HepG2 (cell line): ENCODE data around the gene NDUFB5. TPM values are rescaled to one million over a fixed set of nuclear protein-coding genes. Genes with fewer than 3 reads are reported as not detected.
A peak's percentile ranks its signal among the peaks of the same experiment; 100 is the strongest.

Experiments
- ASH2L ChIP-seq: fragments of 300-600, 200-600 bp; sonication (generic); IDR thresholded peaks from 2 replicates; pipeline ENCODE4 v1.7.0; 2017; ENCODE audit warnings: low read depth, mild to moderate bottlenecking, moderate library complexity, mixed read lengths, low read length; ENCODE audit not compliant: insufficient read length
- ATRX ChIP-seq: sonication (generic); formaldehyde crosslinking; IDR thresholded peaks from 2 replicates; pipeline ENCODE4 v1.4.0; 2020; ENCODE audit warnings: missing genetic modification reagents, borderline replicate concordance
- ERF ChIP-seq: IDR thresholded peaks from 2 replicates; pipeline ENCODE4 v1.6.1; 2018; ENCODE audit warnings: missing biosample characterization, missing genetic modification reagents
- GPN1 ChIP-seq: sonication (generic); formaldehyde crosslinking; IDR thresholded peaks from 2 replicates; pipeline ENCODE4 v1.5.1; 2020; ENCODE audit warnings: missing genetic modification reagents, borderline replicate concordance
- MAFF ChIP-seq: IDR thresholded peaks from 2 replicates; pipeline ENCODE4 v1.6.1; 2011; ENCODE audit warnings: low read depth, low read length, improper control_type of control experiment
- NFKBIZ ChIP-seq: IDR thresholded peaks from 2 replicates; pipeline ENCODE4 v1.6.1; 2018; ENCODE audit warnings: missing genetic modification reagents, missing compliant biosample characterization
- PHB2 ChIP-seq: fragments of 450-650 bp; IDR thresholded peaks from 2 replicates; pipeline ENCODE4 v1.6.1; 2018; ENCODE audit not compliant: partially characterized antibody
- SIN3B ChIP-seq: fragments of 150-350 bp; IDR thresholded peaks from 2 replicates; pipeline ENCODE4 v1.6.1; 2014; ENCODE audit warnings: low read length
- UBTF ChIP-seq: sonication (generic); formaldehyde crosslinking; IDR thresholded peaks from 2 replicates; pipeline ENCODE4 v1.4.0; 2020; ENCODE audit warnings: mild to moderate bottlenecking, missing genetic modification reagents
- YY1 ChIP-seq: IDR thresholded peaks from 2 replicates; pipeline ENCODE4 v1.6.1; 2011; ENCODE audit warnings: low read length, low read depth, moderate library complexity, mild to moderate bottlenecking; ENCODE audit not compliant: insufficient read depth, insufficient replicate concordance
- ZKSCAN8 ChIP-seq: IDR thresholded peaks from 2 replicates; pipeline ENCODE4 v1.6.1; 2016; ENCODE audit warnings: borderline replicate concordance, missing genetic modification reagents, missing compliant biosample characterization
- ZNF20 ChIP-seq: sonication (generic); formaldehyde crosslinking; IDR thresholded peaks from 2 replicates; pipeline ENCODE4 v1.4.0; 2020; ENCODE audit warnings: mild to moderate bottlenecking, moderate library complexity, missing genetic modification reagents
- ZNF670 ChIP-seq: sonication (generic); formaldehyde crosslinking; IDR thresholded peaks from 2 replicates; pipeline ENCODE4 v1.8.0; 2022; ENCODE audit warnings: mild to moderate bottlenecking, missing genetic modification reagents, borderline replicate concordance
- ZNF709 ChIP-seq: sonication (generic); formaldehyde crosslinking; IDR thresholded peaks from 2 replicates; pipeline ENCODE4 v1.5.0; 2020; ENCODE audit warnings: mild to moderate bottlenecking, missing genetic modification reagents
- ZNF83 ChIP-seq: sonication (generic); formaldehyde crosslinking; IDR thresholded peaks from 2 replicates; pipeline ENCODE4 v1.4.0; 2020; ENCODE audit warnings: missing genetic modification reagents, mild to moderate bottlenecking, borderline replicate concordance
- ZSCAN12 ChIP-seq: sonication (generic); formaldehyde crosslinking; IDR thresholded peaks from 2 replicates; pipeline ENCODE4 v1.9.0; 2021; ENCODE audit warnings: mild to moderate bottlenecking, missing genetic modification reagents
- polyA plus RNA-seq, 8 experiments: library from polyadenylated mRNA; depleted of rRNA in 3 of 8; stranded (reverse) in 7 of 8; unstranded in 1 of 8; fragments of >200 nt; fragmentation: Illumina TruSeq in 4 of 8; extraction: Trizol in 4 of 8; gene quantifications; 2 replicates each; pipeline versions ENCODE4 v1.2.1 to v1.2.3, GENCODE V29; 2011 to 2016; ENCODE audit warnings: low read depth in 4 of 8, missing spikeins in 1 of 8, mixed read lengths in 1 of 8; ENCODE audit not compliant: insufficient read depth in 1 of 8
- total RNA-seq, 5 experiments: library from RNA; depleted of rRNA; stranded (reverse); fragments of >200 nt; fragmentation: Illumina TruSeq; extraction: Trizol; gene quantifications; 2 replicates each; pipeline ENCODE4 v1.2.3, GENCODE V29; 2016; ENCODE audit warnings: low read depth in 1 of 5
- TF ChIP-seq, protein P1 (sequence below): sonication (generic); formaldehyde crosslinking; IDR thresholded peaks from 2 replicates; pipeline ENCODE4 v1.5.0; 2020; ENCODE audit warnings: missing genetic modification reagents
- TF ChIP-seq, protein P2 (sequence below), 2 experiments: fragments of 450-650 bp in 1 of 2; sonication (generic) in 1 of 2; formaldehyde crosslinking in 1 of 2; IDR thresholded peaks; 2 replicates each; pipeline versions ENCODE4 v1.6.1 to v1.8.0; 2016 to 2022; ENCODE audit warnings: antibody characterized with exemption in 1 of 2, mild to moderate bottlenecking in 1 of 2, missing genetic modification reagents in 1 of 2

NDUFB5 gene
- total and polyA plus RNA-seq, 2 of the 13 experiments (the other 11 are each of a cell fraction or from before 2014, with no cell fraction given): 43.3 to 120 TPM

- 0 out of 2 replicates have a peak, but pooled peaks have one; percentile 1 for TF ChIP-seq NFKBIZ (CRISPR knock-in tag)
- TF ChIP-seq, protein P1, sequence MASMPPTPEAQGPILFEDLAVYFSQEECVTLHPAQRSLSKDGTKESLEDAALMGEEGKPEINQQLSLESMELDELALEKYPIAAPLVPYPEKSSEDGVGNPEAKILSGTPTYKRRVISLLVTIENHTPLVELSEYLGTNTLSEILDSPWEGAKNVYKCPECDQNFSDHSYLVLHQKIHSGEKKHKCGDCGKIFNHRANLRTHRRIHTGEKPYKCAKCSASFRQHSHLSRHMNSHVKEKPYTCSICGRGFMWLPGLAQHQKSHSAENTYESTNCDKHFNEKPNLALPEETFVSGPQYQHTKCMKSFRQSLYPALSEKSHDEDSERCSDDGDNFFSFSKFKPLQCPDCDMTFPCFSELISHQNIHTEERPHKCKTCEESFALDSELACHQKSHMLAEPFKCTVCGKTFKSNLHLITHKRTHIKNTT (CRISPR knock-in tag): no peak
- TF ChIP-seq ZSCAN12 (CRISPR knock-in tag): no peak
- TF ChIP-seq ZNF83 (CRISPR knock-in tag): no peak
- TF ChIP-seq ZNF709: no peak
- TF ChIP-seq UBTF (CRISPR knock-in tag): peak; percentile 83
- no peak for TF ChIP-seq ZKSCAN8 (CRISPR knock-in tag)
- TF ChIP-seq ERF: 0 out of 2 replicates have a peak, but pooled peaks have one; percentile 8
- TF ChIP-seq ATRX: no peak
- TF ChIP-seq SIN3B: 0 out of 2 replicates have a peak, but pooled peaks have one; percentile 17
- TF ChIP-seq MAFF: no peak
- no peak for TF ChIP-seq PHB2
- TF ChIP-seq ZNF20 (CRISPR knock-in tag): no peak
- peak; percentile 75 for TF ChIP-seq ASH2L
- no peak for TF ChIP-seq YY1
- TF ChIP-seq GPN1 (CRISPR knock-in tag): no peak
- TF ChIP-seq, protein P2, sequence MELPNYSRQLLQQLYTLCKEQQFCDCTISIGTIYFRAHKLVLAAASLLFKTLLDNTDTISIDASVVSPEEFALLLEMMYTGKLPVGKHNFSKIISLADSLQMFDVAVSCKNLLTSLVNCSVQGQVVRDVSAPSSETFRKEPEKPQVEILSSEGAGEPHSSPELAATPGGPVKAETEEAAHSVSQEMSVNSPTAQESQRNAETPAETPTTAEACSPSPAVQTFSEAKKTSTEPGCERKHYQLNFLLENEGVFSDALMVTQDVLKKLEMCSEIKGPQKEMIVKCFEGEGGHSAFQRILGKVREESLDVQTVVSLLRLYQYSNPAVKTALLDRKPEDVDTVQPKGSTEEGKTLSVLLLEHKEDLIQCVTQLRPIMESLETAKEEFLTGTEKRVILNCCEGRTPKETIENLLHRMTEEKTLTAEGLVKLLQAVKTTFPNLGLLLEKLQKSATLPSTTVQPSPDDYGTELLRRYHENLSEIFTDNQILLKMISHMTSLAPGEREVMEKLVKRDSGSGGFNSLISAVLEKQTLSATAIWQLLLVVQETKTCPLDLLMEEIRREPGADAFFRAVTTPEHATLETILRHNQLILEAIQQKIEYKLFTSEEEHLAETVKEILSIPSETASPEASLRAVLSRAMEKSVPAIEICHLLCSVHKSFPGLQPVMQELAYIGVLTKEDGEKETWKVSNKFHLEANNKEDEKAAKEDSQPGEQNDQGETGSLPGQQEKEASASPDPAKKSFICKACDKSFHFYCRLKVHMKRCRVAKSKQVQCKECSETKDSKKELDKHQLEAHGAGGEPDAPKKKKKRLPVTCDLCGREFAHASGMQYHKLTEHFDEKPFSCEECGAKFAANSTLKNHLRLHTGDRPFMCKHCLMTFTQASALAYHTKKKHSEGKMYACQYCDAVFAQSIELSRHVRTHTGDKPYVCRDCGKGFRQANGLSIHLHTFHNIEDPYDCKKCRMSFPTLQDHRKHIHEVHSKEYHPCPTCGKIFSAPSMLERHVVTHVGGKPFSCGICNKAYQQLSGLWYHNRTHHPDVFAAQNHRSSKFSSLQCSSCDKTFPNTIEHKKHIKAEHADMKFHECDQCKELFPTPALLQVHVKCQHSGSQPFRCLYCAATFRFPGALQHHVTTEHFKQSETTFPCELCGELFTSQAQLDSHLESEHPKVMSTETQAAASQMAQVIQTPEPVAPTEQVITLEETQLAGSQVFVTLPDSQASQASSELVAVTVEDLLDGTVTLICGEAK (IDR thresholded peaks at IDR 0.05): no peak
- TF ChIP-seq, protein P2 (CRISPR knock-in tag; IDR thresholded peaks at IDR 0.05): no peak
- TF ChIP-seq ZNF670 (CRISPR knock-in tag): peak; percentile 37; the same call in 1 of the 2 replicates
Observed at GRCh38 chr3:179563271-179563783, 41.3 kb upstream of the NDUFB5 start (continued).
